ENCODE measurements around the gene THEM5. TPM values are rescaled to one million over a fixed set of nuclear protein-coding genes. Genes with fewer than 3 reads are reported as not detected.

The THEM5 gene
- total RNA-seq, 1 donor from 2014 or later: not detected

- DNase-seq: no peak
- no peak overlapping the region for H3K27ac ChIP-seq
- no peak for TF ChIP-seq CTCF (IDR thresholded peaks at IDR 0.05)
Measured at GRCh38 chr1:151867765-151868411, 14.4 kb upstream of the THEM5 start.

GRCh38 chr1:151867321-151867720, 13.8 kb upstream of the THEM5 start:
- ATAC-seq (peak; percentile 14), DNase-seq (no peak)
- no peak for TF ChIP-seq CTCF (IDR thresholded peaks at IDR 0.05)
- Histone ChIP-seq H3K27me3 (no peaks in the 10 kb centered on the region), H3K4me3 (no peak overlapping the region), H3K4me1 (no peaks in the 10 kb centered on the region), H3K9me3 (no peaks in the 10 kb centered on the region), H3K36me3 (no peaks in the 10 kb centered on the region), H3K27ac (no peak overlapping the region)
- intact Hi-C loops (cut with DNase I): no loop called here

More at GRCh38 chr1:151867765-151868411, 14.4 kb upstream of the THEM5 start:
- H3K36me3 ChIP-seq: no peaks in the 10 kb centered on the region
- H3K4me3 ChIP-seq: no peak overlapping the region
- no peaks in the 10 kb centered on the region for H3K9me3 ChIP-seq
- H3K27me3 ChIP-seq: no peaks in the 10 kb centered on the region
- intact Hi-C loops (cut with DNase I): no loop called here
- peak; percentile 52 for ATAC-seq
- H3K4me1 ChIP-seq: no peaks in the 10 kb centered on the region

GRCh38 chr1:151864411-151864810, 10.9 kb upstream of the THEM5 start:
- Histone ChIP-seq H3K4me1 (no peaks in the 10 kb centered on the region), H3K27ac (no peak overlapping the region), H3K36me3 (no peaks in the 10 kb centered on the region), H3K27me3 (no peaks in the 10 kb centered on the region), H3K9me3 (no peaks in the 10 kb centered on the region), H3K4me3 (no peak overlapping the region)
- no peak for ATAC-seq
- intact Hi-C loops (cut with DNase I): no loop called here
- TF ChIP-seq CTCF (IDR thresholded peaks at IDR 0.05): no peak
- no peak for DNase-seq

- Histone ChIP-seq H3K4me3 (no peak overlapping the region), H3K27ac (no peak overlapping the region), H3K36me3 (no peaks in the 10 kb centered on the region), H3K9me3 (no peaks in the 10 kb centered on the region), H3K27me3 (no peaks in the 10 kb centered on the region), H3K4me1 (no peaks in the 10 kb centered on the region)
- ATAC-seq (no peak), DNase-seq (no peak)
- TF ChIP-seq CTCF (IDR thresholded peaks at IDR 0.05): no peak
- intact Hi-C loops (cut with DNase I): no loop called here
Measured at GRCh38 chr1:151862604-151863003, 9.1 kb upstream of the THEM5 start.

- no peak for TF ChIP-seq CTCF (IDR thresholded peaks at IDR 0.05)
- Histone ChIP-seq H3K9me3 (no peaks in the 10 kb centered on the region), H3K4me3 (no peak overlapping the region), H3K36me3 (no peaks in the 10 kb centered on the region), H3K4me1 (no peaks in the 10 kb centered on the region), H3K27me3 (no peaks in the 10 kb centered on the region), H3K27ac (no peak overlapping the region)
- ATAC-seq (no peak), DNase-seq (no peak)
- intact Hi-C loops (cut with DNase I): no loop called here
Measured at GRCh38 chr1:151860504-151861187, 7.1 kb upstream of the THEM5 start.

All from upper lobe of right lung (tissue), 1 donor.